K562 (cell line): Measurements from ENCODE around the gene CCDC27. TPM values are rescaled to one million over a fixed set of nuclear protein-coding genes. Genes with fewer than 3 reads are reported as not detected.

Experiments
- ARID4B ChIP-seq: sonication (generic); formaldehyde crosslinking; IDR thresholded peaks from 2 replicates; pipeline ENCODE4 v1.8.0; 2022; ENCODE audit warnings: mild to moderate bottlenecking, missing genetic modification reagents
- CREB1 ChIP-seq, 2 experiments: sonication (generic) in 1 of 2; formaldehyde crosslinking in 1 of 2; IDR thresholded peaks; 2 replicates each; pipeline versions ENCODE4 v1.6.1 to v1.8.0; 2012 to 2022; ENCODE audit warnings: inconsistent platforms in 1 of 2, mild to moderate bottlenecking in 1 of 2, missing genetic modification reagents in 1 of 2, moderate library complexity in 1 of 2
- ESRRA ChIP-seq: fragments of 450-650 bp; IDR thresholded peaks from 2 replicates; pipeline ENCODE4 v1.6.1; 2014; ENCODE audit warnings: low read depth, mild to moderate bottlenecking, moderate library complexity, borderline replicate concordance
- GATA2 ChIP-seq: sonication (generic); formaldehyde crosslinking; IDR thresholded peaks from 2 replicates; pipeline ENCODE4 v1.4.0; 2020; ENCODE audit warnings: mild to moderate bottlenecking, missing genetic modification reagents
- LCOR ChIP-seq: sonication (generic); formaldehyde crosslinking; IDR thresholded peaks from 2 replicates; pipeline ENCODE4 v1.8.0; 2022; ENCODE audit warnings: mild to moderate bottlenecking, missing genetic modification reagents
- MAZ ChIP-seq, 2 experiments: fragments of 450-650 bp in 1 of 2; sonication (generic) in 1 of 2; formaldehyde crosslinking; IDR thresholded peaks in 1 of 2; conservative IDR thresholded peaks in 1 of 2; 2 replicates each; pipeline versions ENCODE4 v1.4.0 to v1.5.0; 2020; ENCODE audit warnings: mild to moderate bottlenecking in 1 of 2, missing genetic modification reagents in 1 of 2
- MIER1 ChIP-seq: fragments of 450-650 bp; IDR thresholded peaks from 2 replicates; pipeline ENCODE4 v1.6.1; 2016; ENCODE audit warnings: antibody characterized with exemption, mild to moderate bottlenecking, low read depth
- RFX1 ChIP-seq: fragments of 450-650 bp; IDR thresholded peaks from 2 replicates; pipeline ENCODE4 v1.6.1; 2016; ENCODE audit warnings: mild to moderate bottlenecking, moderate library complexity
- UBTF ChIP-seq, 2 experiments: IDR thresholded peaks; 2 replicates each; pipeline ENCODE4 v1.6.1; 2012; ENCODE audit warnings: improper control_type of control experiment in 2 of 2, low read depth in 2 of 2, low read length in 2 of 2, borderline replicate concordance in 1 of 2
- polyA plus RNA-seq, 8 experiments: library from polyadenylated mRNA; depleted of rRNA in 4 of 8; stranded (reverse) in 5 of 8; unstranded in 3 of 8; fragments of >200 nt; fragmentation: Nextera tagmentation in 2 of 8; fragmentation: Illumina TruSeq in 1 of 8; extraction: Ambion mirVana in 2 of 8; extraction: Trizol in 1 of 8; gene quantifications; 2 replicates each; pipeline versions ENCODE4 v1.2.1 to v1.2.3, GENCODE V29; 2011 to 2014; ENCODE audit warnings: inconsistent platforms in 1 of 8, missing spikeins in 1 of 8
- total RNA-seq, 7 experiments: library from RNA; depleted of rRNA in 6 of 7; stranded (reverse); fragments of >200 nt in 6 of 7; fragmentation: Illumina TruSeq in 2 of 7; extraction: Trizol in 2 of 7; gene quantifications; 2 replicates each; pipeline versions ENCODE4 v1.2.1 to v1.2.3, GENCODE V29; 2011 to 2021; ENCODE audit warnings: low replicate concordance in 1 of 7

Gene CCDC27
- total and polyA plus RNA-seq, 9 of the 15 experiments (the other 6 are each of a cell fraction or from before 2014, with no cell fraction given), result 0.01 to 0.04 TPM; not detected in 7

- TF ChIP-seq MIER1 (peak; percentile 94), RFX1 (no peak), ARID4B (CRISPR knock-in tag) (peak; percentile 70), GATA2 (no peak), CREB1 (IDR thresholded peaks at IDR 0.05) (no peak), CREB1 (CRISPR knock-in tag; IDR thresholded peaks at IDR 0.05) (0 out of 2 replicates have a peak, but pooled peaks have one; percentile 51), ESRRA (0 out of 2 replicates have a peak, but pooled peaks have one; percentile 25), MAZ (CRISPR knock-in tag; conservative IDR thresholded peaks at IDR 0.05 in 1 of 2, IDR thresholded peaks at IDR 0.05 in 1 of 2) (peak in 1 of 2 experiments; percentile 73; a peak in 2 of 4 replicates), LCOR (CRISPR knock-in tag) (peak; percentile 84), UBTF (IDR thresholded peaks at IDR 0.05; ENCODE audit: borderline replicate concordance in 1 of 2, low read depth in 2 of 2, low read length in 2 of 2) (0 out of 4 replicates have a peak, but pooled peaks of 1 of the 2 experiments have one; percentile 3)
These were observed 34.3 kb upstream of the CCDC27 start (continued) for GRCh38 chr1:3717715-3718601.
